Endothelial cell (in vitro differentiated cells): ENCODE data around the gene AKIRIN1. TPM values are rescaled to one million over a fixed set of nuclear protein-coding genes. Genes with fewer than 3 reads are reported as not detected.
A peak's percentile ranks its signal among the peaks of the same experiment; 100 is the strongest.

Source experiments
- DNase-seq: peaks from one replicate; pipeline ENCODE4 v3.0.0; 2021; ENCODE audit warnings: low spot score
- H3K27ac Mint-ChIP-seq: one replicate; pipeline ENCODE4 v1.8.0; 2021; ENCODE audit warnings: mixed read lengths, inconsistent platforms; ENCODE audit not compliant: unreplicated experiment
- H3K27me3 Mint-ChIP-seq: one replicate; pipeline ENCODE4 v1.8.0; 2021; ENCODE audit warnings: mild to moderate bottlenecking, moderate library complexity, mixed read lengths, inconsistent platforms; ENCODE audit not compliant: unreplicated experiment
- H3K36me3 Mint-ChIP-seq: one replicate; pipeline ENCODE4 v1.8.0; 2021; ENCODE audit warnings: mild to moderate bottlenecking, low read depth, mixed read lengths, inconsistent platforms; ENCODE audit not compliant: unreplicated experiment
- H3K4me1 Mint-ChIP-seq: one replicate; pipeline ENCODE4 v1.8.0; 2021; ENCODE audit warnings: mild to moderate bottlenecking, mixed read lengths, inconsistent platforms; ENCODE audit not compliant: unreplicated experiment
- H3K4me3 Mint-ChIP-seq: one replicate; pipeline ENCODE4 v1.8.0; 2021; ENCODE audit warnings: mild to moderate bottlenecking, mixed read lengths, inconsistent platforms; ENCODE audit not compliant: unreplicated experiment
- H3K9me3 Mint-ChIP-seq: one replicate; pipeline ENCODE4 v1.8.0; 2021; ENCODE audit warnings: mixed read lengths, inconsistent platforms; ENCODE audit not compliant: unreplicated experiment
- CTCF ChIP-seq: fragments of 200-600 bp; sonication (generic); IDR thresholded peaks from one replicate; pipeline ENCODE4 v1.5.0; 2021; ENCODE audit warnings: antibody characterized with exemption; ENCODE audit not compliant: unreplicated experiment
- total RNA-seq: library from RNA; stranded (reverse); fragmentation: NEBNext Ultra II Directional; extraction: Animal tissue kit (Norgen Biotek cat#: 25700); gene quantifications from one replicate; pipeline ENCODE4 v1.2.1, GENCODE V29; 2021; ENCODE audit not compliant: unreplicated experiment

Gene AKIRIN1
- total RNA-seq, 1 donor from 2014 or later = 81.3 TPM

GRCh38 chr1:38990386-38990737 is 714 bp upstream of the AKIRIN1 start:
- DNase-seq = no peak
- Mint-ChIP-seq H3K27me3 (peaks cover 8% of the 10 kb centered on the region), H3K27ac (peak overlapping the region; percentile 80), H3K4me3 (peak overlapping the region; percentile 83), H3K9me3 (no peaks in the 10 kb centered on the region), H3K4me1 (peaks cover 22% of the 10 kb centered on the region), H3K36me3 (peaks cover 10% of the 10 kb centered on the region)
- no peak for TF ChIP-seq CTCF

DNA sequence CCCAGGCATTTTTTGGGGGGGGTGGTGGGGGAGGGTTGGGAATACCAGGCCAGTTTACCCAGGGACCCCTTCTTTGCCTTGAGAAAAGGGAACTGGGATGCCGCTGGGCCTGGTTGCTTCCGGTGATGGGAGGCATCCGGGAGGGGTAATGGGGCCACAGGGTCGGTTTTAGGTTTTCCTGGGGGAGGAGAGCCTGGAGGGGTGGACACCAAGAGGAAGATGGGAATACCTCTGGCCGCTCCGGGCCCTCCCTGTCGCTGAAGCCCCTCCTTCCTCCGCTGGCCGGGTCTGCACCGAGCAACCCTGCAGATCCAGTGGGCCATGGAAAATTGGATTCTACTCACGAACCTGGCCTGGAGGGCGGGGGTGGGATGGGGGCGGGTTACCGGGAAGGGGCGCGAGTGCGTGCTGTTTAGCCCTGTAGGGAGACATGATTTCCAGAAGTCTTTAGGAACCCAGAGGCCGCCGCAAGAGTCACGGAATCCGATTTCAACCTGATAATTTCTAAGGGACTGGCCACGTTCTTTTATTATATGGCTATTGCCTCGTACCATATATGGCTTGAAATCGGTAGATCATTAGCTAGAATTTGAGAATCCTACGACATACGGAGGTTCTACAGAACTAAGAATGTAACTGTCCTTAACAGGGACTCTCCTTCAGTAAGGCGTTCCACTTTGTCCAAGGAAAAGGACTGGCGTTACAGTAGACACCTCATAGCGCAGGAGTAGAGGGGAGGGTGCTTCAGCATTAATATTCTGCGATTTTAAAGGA is 749 bp downstream of the AKIRIN1 start:
- TF ChIP-seq CTCF = no peak
- H3K4me1 Mint-ChIP-seq = peaks cover 22% of the 10 kb centered on the region
- peak overlapping the region; percentile 95 for H3K4me3 Mint-ChIP-seq

DNA sequence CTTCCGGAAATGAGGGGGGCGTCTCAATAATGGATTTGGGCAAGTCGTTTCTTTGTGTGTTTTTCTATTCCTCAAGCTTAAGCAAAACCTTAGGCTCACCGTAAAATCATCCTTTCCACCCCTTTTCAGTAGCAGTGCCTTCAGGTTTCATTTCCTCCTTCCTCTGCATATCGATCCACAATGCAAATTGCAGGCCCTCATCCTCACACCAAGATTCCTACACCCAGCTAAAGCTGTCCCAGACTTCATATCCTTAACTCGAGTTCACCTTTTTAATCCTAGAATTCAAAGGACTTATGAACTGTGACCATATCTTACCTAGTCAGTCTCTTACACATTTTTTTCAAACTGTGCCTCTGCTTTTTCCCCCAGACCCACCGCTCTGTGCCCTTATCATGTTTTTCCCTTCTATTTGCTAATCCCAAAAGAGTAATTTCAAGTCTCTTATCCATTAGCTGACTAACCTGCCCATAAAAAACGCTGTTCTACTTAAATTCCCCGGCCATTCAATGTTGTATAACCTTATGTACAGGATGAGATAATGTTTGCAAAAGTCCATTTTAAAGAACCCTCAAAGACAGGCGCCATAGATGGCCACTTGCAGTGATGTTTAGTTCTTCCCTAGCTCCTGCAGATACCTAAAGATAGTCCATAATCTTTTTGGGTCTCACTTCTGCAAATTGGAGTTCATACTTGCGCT is 1.5 kb downstream of the AKIRIN1 start:
- peaks cover 17% of the 10 kb centered on the region for H3K36me3 Mint-ChIP-seq
- peaks cover 26% of the 10 kb centered on the region for H3K4me1 Mint-ChIP-seq
- H3K9me3 Mint-ChIP-seq = no peaks in the 10 kb centered on the region
- H3K27me3 Mint-ChIP-seq = peaks cover 8% of the 10 kb centered on the region
- H3K4me3 Mint-ChIP-seq = peak overlapping the region; percentile 95
- H3K27ac Mint-ChIP-seq = peak overlapping the region; percentile 79
- no peak for TF ChIP-seq CTCF
- DNase-seq = no peak

More for the DNA sequence above, 749 bp downstream of the AKIRIN1 start:
- peak overlapping the region; percentile 79 for H3K27ac Mint-ChIP-seq
- H3K36me3 Mint-ChIP-seq = peaks cover 12% of the 10 kb centered on the region
- H3K27me3 Mint-ChIP-seq = peaks cover 8% of the 10 kb centered on the region
- no peaks in the 10 kb centered on the region for H3K9me3 Mint-ChIP-seq
- peak; percentile 49 for DNase-seq

GRCh38 chr1:38994196-38994595 is 3.1 kb downstream of the AKIRIN1 start:
- no peak overlapping the region for H3K4me3 Mint-ChIP-seq
- no peak for DNase-seq
- no peaks in the 10 kb centered on the region for H3K9me3 Mint-ChIP-seq
- H3K36me3 Mint-ChIP-seq = peaks cover 27% of the 10 kb centered on the region
- TF ChIP-seq CTCF = no peak
- no peak overlapping the region for H3K27ac Mint-ChIP-seq
- H3K27me3 Mint-ChIP-seq = peaks cover 8% of the 10 kb centered on the region
- peaks cover 26% of the 10 kb centered on the region for H3K4me1 Mint-ChIP-seq
